ENCODE measurements around the gene NXN. TPM values are rescaled to one million over a fixed set of nuclear protein-coding genes. Genes with fewer than 3 reads are reported as not detected.

The NXN gene
- polyA plus RNA-seq, 1 of the 3 experiments (the other 2 are of a cell fraction), result 23.9 TPM

DNA sequence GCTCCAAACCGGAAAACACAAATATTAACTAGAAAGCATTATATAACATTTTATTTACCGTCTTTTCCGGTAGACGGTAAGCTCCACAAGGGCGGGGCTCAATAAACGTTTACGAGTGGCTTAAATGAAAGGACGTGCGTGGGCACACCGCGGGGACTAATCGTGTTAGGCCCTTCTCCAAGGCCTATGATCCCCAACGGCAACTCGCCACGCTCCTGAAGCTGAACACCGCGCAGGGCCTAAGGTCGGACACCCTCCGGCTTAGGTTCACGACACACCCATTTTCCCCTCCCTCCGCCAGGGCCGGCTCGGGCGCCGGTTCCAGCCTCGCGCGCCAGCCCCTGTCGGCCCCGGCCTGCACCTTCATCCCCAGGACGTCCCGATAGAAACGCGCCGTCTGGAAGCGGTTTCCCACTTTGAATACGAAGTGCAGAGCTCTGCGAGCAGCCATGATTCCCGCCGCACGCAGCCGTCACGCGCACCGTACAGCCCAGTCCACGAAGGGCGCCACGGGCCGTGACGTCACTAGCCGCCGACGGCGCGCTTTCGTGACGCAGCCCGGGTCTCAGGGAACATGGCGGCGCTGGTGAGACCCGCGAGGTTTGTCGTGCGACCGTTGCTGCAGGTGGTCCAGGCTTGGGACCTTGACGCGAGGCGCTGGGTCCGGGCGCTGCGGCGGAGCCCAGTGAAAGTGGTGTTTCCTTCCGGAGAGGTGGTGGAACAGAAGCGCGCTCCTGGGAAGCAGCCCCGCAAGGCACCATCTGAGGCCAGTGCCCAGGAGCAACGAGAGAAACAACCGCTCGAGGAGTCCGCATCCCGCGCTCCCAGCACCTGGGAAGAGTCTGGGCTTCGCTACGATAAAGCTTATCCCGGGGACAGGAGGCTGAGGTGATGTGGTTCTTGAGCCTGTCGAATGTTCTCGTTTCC is 197.5 kb downstream of the NXN start, which contains the start of the genes GLOD4 and MRM3 (continued):
- TF ChIP-seq POLR2AphosphoS5 (IDR thresholded peaks at IDR 0.05; ENCODE audit: low read depth, low read length) (peak; percentile 93), TEAD4 (IDR thresholded peaks at IDR 0.05; ENCODE audit: borderline replicate concordance, insufficient read depth) (no peak), PBX3 (IDR thresholded peaks at IDR 0.05) (no peak; the same call in 1 of the 2 replicates), REST (IDR thresholded peaks at IDR 0.05; ENCODE audit: low read depth, low read length) (peak; percentile 66), GABPA (IDR thresholded peaks at IDR 0.05; ENCODE audit: low read depth) (no peak), FOXJ3 (CRISPR knock-in tag; IDR thresholded peaks at IDR 0.05) (peak; percentile 50; the same call in 1 of the 2 replicates), EZH2phosphoT487 (IDR thresholded peaks at IDR 0.05; ENCODE audit: borderline replicate concordance, low read depth) (no peak), TCF12 (IDR thresholded peaks at IDR 0.05) (no peak), MEF2A (IDR thresholded peaks at IDR 0.05; ENCODE audit: borderline replicate concordance, low read depth) (no peak), MXI1 (IDR thresholded peaks at IDR 0.05; ENCODE audit: low read depth, low read length) (peak; percentile 95), EP300 (IDR thresholded peaks at IDR 0.05; ENCODE audit: borderline replicate concordance in 1 of 2, low read depth in 1 of 2, low read length in 1 of 2) (no peak), CTCF (IDR thresholded peaks at IDR 0.05) (no peak; the same call in 1 of the 2 replicates), RFX5 (IDR thresholded peaks at IDR 0.05; ENCODE audit: low read length) (no peak), RAD21 (IDR thresholded peaks at IDR 0.05; ENCODE audit: low read length) (no peak), ELF1 (IDR thresholded peaks at IDR 0.05) (no peak), SIN3A (IDR thresholded peaks at IDR 0.05; ENCODE audit: borderline replicate concordance, low read depth, low read length) (peak; percentile 97), JUND (IDR thresholded peaks at IDR 0.05) (no peak), TAF1 (IDR thresholded peaks at IDR 0.05; ENCODE audit: borderline replicate concordance, low read depth, low read length) (peak; percentile 92), GATA2 (CRISPR knock-in tag; IDR thresholded peaks at IDR 0.05) (no peak)
- TF ChIP-seq, protein P1, sequence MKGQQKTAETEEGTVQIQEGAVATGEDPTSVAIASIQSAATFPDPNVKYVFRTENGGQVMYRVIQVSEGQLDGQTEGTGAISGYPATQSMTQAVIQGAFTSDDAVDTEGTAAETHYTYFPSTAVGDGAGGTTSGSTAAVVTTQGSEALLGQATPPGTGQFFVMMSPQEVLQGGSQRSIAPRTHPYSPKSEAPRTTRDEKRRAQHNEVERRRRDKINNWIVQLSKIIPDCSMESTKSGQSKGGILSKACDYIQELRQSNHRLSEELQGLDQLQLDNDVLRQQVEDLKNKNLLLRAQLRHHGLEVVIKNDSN (IDR thresholded peaks at IDR 0.05; ENCODE audit: borderline replicate concordance, low read depth), result peak; percentile 76
- TF ChIP-seq, protein P2, sequence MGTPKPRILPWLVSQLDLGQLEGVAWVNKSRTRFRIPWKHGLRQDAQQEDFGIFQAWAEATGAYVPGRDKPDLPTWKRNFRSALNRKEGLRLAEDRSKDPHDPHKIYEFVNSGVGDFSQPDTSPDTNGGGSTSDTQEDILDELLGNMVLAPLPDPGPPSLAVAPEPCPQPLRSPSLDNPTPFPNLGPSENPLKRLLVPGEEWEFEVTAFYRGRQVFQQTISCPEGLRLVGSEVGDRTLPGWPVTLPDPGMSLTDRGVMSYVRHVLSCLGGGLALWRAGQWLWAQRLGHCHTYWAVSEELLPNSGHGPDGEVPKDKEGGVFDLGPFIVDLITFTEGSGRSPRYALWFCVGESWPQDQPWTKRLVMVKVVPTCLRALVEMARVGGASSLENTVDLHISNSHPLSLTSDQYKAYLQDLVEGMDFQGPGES (IDR thresholded peaks at IDR 0.05; ENCODE audit: low read depth, low read length), result no peak
